PFSK-1 (cell line): ENCODE results near the gene XCR1.

Experiments used
- POLR2AphosphoS5 ChIP-seq: IDR thresholded peaks from 2 replicates; pipeline ENCODE4 v1.6.1; 2012; ENCODE audit warnings: low read depth, mild to moderate bottlenecking, control low read depth, low read length, moderate library complexity
- TF ChIP-seq, protein P1 (sequence below), 2 experiments: IDR thresholded peaks; 2 replicates each; pipeline versions ENCODE4 v1.6.1 to v1.8.0; 2011 to 2012; ENCODE audit warnings: low read depth in 2 of 2, low read length in 2 of 2, control low read depth in 1 of 2, inconsistent platforms in 1 of 2, mild to moderate bottlenecking in 1 of 2, moderate library complexity in 1 of 2; ENCODE audit not compliant: insufficient read depth in 1 of 2

GRCh38 chr3:46008058-46008457, 19.2 kb downstream of the XCR1 start:
- TF ChIP-seq, protein P1, sequence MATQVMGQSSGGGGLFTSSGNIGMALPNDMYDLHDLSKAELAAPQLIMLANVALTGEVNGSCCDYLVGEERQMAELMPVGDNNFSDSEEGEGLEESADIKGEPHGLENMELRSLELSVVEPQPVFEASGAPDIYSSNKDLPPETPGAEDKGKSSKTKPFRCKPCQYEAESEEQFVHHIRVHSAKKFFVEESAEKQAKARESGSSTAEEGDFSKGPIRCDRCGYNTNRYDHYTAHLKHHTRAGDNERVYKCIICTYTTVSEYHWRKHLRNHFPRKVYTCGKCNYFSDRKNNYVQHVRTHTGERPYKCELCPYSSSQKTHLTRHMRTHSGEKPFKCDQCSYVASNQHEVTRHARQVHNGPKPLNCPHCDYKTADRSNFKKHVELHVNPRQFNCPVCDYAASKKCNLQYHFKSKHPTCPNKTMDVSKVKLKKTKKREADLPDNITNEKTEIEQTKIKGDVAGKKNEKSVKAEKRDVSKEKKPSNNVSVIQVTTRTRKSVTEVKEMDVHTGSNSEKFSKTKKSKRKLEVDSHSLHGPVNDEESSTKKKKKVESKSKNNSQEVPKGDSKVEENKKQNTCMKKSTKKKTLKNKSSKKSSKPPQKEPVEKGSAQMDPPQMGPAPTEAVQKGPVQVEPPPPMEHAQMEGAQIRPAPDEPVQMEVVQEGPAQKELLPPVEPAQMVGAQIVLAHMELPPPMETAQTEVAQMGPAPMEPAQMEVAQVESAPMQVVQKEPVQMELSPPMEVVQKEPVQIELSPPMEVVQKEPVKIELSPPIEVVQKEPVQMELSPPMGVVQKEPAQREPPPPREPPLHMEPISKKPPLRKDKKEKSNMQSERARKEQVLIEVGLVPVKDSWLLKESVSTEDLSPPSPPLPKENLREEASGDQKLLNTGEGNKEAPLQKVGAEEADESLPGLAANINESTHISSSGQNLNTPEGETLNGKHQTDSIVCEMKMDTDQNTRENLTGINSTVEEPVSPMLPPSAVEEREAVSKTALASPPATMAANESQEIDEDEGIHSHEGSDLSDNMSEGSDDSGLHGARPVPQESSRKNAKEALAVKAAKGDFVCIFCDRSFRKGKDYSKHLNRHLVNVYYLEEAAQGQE (IDR thresholded peaks at IDR 0.05; ENCODE audit: insufficient read depth in 1 of 2, low read depth in 2 of 2, low read length in 2 of 2): no peak
- no peak for TF ChIP-seq POLR2AphosphoS5
